NCI-H2171 treated with DMSO at 0.1 percent for 48 hours (cell line): ENCODE results near the gene MLYCD.

ENCODE experiments used
- DNase-seq: peaks from one replicate; lab custom pipeline; 2025; lab: John Stamatoyannopoulos, UW

The MLYCD gene

GRCh38 chr16:83956336-83957289, 57.7 kb downstream of the MLYCD start:
- DNase-seq: peak; percentile 70

GRCh38 chr16:83957296-83957855, 58.5 kb downstream of the MLYCD start:
- DNase-seq: no peak

- DNase-seq: no peak
Observed at GRCh38 chr16:83958137-83958845, 59.4 kb downstream of the MLYCD start.

- DNase-seq: no peak
Observed at GRCh38 chr16:83958846-83959565, 60.1 kb downstream of the MLYCD start.

GRCh38 chr16:83959656-83960434, 60.9 kb downstream of the MLYCD start:
- DNase-seq: no peak

- DNase-seq: no peak
Observed at GRCh38 chr16:83960521-83961249, 61.8 kb downstream of the MLYCD start.

GRCh38 chr16:83961591-83961990, 62.7 kb downstream of the MLYCD start:
- no peak for DNase-seq

GRCh38 chr16:83963277-83964119, 64.6 kb downstream of the MLYCD start:
- no peak for DNase-seq

- no peak for DNase-seq
Observed at GRCh38 chr16:83964684-83965443, 65.9 kb downstream of the MLYCD start.

GRCh38 chr16:83965444-83966152, 66.7 kb downstream of the MLYCD start:
- DNase-seq: no peak

- no peak for DNase-seq
Observed at GRCh38 chr16:83966153-83966696, 67.3 kb downstream of the MLYCD start.

- peak; percentile 11 for DNase-seq
Observed at GRCh38 chr16:83967091-83967490, 68.2 kb downstream of the MLYCD start.

- peak; percentile 13 for DNase-seq
Observed at GRCh38 chr16:83967838-83968305, 69.0 kb downstream of the MLYCD start, which contains the start of gene NECAB2. Gene NECAB2 (plus strand): TSS chr16:83968244. CDS start chr16:83968649, 405 bp downstream.

- DNase-seq: no peak
Observed at GRCh38 chr16:83968306-83968851, 69.5 kb downstream of the MLYCD start.

GRCh38 chr16:83968891-83969649, 70.2 kb downstream of the MLYCD start:
- DNase-seq: no peak

- no peak for DNase-seq
Observed at GRCh38 chr16:83969771-83970429, 71.0 kb downstream of the MLYCD start.
